ENCODE results near the gene F10.

Gene F10

GRCh38 chr13:113088691-113089020, 33.9 kb upstream of the F10 start:
- H3K27ac ChIP-seq: no peak overlapping the region
- TF ChIP-seq CTCF (conservative IDR thresholded peaks at IDR 0.05) (no peak), ZFX (IDR thresholded peaks at IDR 0.05) (no peak)

DNA sequence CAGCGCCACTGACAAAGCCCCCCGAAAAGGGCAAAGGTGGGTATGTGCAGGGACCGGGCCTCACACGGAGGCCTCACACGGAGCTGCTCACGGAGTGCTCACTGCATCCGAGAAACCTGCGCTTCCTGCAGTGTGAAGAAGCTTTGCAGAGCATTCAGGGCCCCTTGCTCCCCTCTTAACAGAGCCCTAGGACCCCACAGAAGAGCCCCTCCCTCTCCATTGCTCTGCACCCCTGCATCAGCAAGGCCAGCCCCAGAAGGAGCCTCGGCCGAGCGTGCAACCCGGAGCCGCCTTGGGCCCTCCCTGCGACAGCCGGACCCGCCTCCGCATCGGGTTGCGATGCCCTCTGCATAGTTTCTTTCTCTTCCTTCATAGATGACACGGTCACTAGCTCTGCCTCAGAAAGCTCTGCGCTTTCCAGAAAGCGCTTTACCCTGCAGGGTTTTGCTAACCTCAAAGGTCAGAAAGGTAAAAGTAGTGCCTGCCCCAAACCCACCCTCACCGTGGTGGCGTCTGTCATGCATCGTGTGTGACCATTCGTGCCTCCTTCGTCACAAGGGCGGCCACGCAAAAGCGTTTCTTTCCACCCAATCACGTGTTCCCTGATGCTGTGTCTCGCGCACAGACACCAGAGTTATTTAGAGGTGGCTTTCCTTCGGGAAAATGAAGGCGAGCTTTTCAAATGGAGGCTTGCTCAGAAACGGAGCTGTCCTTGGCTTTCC, 32.7 kb upstream of the F10 start:
- TF ChIP-seq ZFX (IDR thresholded peaks at IDR 0.05) (no peak), CTCF (conservative IDR thresholded peaks at IDR 0.05) (no peak)
- no peak overlapping the region for H3K27ac ChIP-seq

DNA sequence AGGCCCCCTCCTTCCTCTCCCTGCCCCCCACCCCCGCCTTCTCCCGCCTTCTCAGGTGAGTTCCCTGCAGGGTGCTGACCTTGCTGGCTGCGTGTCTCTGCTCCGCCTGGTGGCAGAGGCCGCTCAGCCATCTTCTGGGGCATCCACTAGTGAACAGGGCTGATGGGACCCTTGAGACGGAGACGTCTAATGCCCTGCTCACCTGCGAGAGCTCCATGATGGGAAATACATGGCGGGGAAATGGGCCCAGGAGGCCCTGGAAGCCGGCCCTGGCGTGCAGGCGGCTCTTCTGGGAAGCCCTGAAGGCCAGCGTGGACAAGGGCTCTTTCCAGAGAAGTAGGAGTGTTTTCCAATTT, 32.2 kb upstream of the F10 start:
- no peak overlapping the region for H3K27ac ChIP-seq
- no peak for TF ChIP-seq ZFX (IDR thresholded peaks at IDR 0.05)
- no peak for TF ChIP-seq CTCF (conservative IDR thresholded peaks at IDR 0.05)

- no peak overlapping the region for H3K27ac ChIP-seq
- TF ChIP-seq ZFX (IDR thresholded peaks at IDR 0.05): no peak
- TF ChIP-seq CTCF (conservative IDR thresholded peaks at IDR 0.05): no peak
Observed at GRCh38 chr13:113090806-113091205, 31.8 kb upstream of the F10 start.

GRCh38 chr13:113091211-113091771, 31.3 kb upstream of the F10 start:
- TF ChIP-seq CTCF (conservative IDR thresholded peaks at IDR 0.05) (no peak), ZFX (IDR thresholded peaks at IDR 0.05) (no peak)
- H3K27ac ChIP-seq: no peak overlapping the region

DNA sequence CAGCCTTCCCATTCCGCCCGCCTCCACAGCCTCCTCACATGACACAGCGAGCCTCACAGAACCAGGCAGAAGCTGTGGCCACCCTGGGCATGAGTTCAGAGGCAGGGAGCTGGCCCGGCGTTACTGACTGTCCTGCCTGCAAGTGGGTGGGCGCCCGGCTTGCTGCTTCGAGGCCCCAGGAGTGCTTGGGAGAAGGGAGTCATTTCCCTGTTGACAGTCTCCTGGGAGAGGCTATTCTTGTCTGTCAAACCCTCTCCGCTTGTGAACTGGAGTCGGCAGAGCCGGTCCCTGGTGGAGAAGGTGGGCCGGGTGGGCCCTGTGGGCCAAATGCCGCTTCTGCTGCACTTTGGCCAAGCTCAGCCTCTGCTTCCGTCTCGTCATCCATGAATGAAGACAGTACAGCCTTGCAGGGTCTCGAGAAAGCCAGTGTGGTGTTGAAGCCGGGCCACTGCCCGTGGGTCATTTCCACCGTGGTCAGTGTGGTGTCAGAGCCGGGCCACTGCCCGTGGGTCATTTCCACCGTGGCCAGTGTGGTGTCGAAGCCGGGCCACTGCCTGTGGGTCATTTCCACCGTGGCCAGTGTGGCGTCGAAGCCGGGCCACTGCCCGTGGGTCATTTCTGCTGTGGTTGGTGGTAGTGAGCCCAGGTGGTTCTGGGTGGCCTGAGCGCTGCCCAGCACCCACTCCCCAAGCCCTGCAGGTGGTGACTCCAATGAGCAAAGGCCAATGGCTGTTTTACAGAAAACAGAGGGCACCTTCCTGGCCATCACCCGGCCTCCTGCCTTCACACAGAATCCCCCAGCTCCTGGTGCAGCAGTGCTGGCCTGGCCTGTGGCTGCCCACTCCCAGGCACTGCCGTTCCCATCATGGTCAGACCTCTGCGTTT, 30.5 kb upstream of the F10 start:
- TF ChIP-seq CTCF (conservative IDR thresholded peaks at IDR 0.05) (no peak), ZFX (IDR thresholded peaks at IDR 0.05) (no peak)
- no peak overlapping the region for H3K27ac ChIP-seq

All from C4-2B (cell line).